T-helper 1 cell treated with Interleukin-12 subunit alpha and Interleukin-12 subunit beta and Interleukin-4 antibody, amounts not matched to agents 30 ng/mL and 1 ng/mL, for 36 hours (primary cell): ENCODE measurements around the gene RPH3AL. TPM values are rescaled to one million over a fixed set of nuclear protein-coding genes. Genes with fewer than 3 reads are reported as not detected.
"Not testable (repeated sequence)": the region's sequence is repeated elsewhere in the genome, so short reads cannot be mapped to it uniquely, and the experiment has no call there.

Experiments used
- intact Hi-C: fragments of 100-400 bp; cut with micrococcal nuclease; formaldehyde crosslinking; loops from one replicate; pipeline ENCODE4 v1.15.1; 2024
- total RNA-seq: library from RNA; stranded (reverse); gene quantifications from 2 replicates; pipeline ENCODE4 v1.2.3, GENCODE V29; 2022

The RPH3AL gene
- total RNA-seq, 1 donor from 2014 or later, result 2.6 TPM

DNA sequence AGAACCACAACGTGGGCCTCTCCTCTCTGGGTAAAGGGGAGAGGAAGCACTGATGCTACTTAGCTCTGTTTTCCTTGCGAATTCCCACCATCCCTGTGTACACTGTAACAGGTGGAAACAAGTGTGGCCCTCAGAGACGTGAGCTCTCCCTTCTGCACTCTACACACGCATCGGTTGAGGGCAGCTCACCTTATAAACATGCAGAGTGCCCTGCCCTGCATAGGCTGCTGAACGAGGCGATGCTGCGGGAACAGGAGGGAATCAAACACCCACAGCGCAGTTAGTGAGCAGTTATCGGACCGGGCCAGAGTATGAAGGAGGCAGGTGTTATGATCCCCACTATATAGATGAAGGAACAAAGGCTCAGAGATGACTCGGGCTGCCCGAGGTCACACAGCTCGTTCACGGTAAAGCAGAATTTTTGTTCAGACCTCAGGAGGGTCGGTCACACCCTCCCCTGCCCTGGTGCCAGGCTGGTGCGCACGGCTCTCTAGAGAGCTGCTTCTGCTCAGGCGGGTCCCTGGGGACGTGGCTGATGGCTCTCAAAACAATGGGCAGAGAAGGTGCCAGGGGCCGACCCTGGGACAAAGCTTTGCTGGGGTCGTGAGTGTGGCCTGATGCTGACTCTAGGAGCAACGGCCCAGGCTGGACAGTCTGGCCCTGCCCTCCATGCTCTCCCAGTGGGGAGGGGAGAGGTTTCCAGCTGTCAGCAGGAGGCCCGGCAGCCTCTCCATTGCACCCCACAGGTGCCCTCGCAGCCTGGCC, 68.5 kb downstream of the RPH3AL start:
- intact Hi-C loops, result no loop called here

DNA sequence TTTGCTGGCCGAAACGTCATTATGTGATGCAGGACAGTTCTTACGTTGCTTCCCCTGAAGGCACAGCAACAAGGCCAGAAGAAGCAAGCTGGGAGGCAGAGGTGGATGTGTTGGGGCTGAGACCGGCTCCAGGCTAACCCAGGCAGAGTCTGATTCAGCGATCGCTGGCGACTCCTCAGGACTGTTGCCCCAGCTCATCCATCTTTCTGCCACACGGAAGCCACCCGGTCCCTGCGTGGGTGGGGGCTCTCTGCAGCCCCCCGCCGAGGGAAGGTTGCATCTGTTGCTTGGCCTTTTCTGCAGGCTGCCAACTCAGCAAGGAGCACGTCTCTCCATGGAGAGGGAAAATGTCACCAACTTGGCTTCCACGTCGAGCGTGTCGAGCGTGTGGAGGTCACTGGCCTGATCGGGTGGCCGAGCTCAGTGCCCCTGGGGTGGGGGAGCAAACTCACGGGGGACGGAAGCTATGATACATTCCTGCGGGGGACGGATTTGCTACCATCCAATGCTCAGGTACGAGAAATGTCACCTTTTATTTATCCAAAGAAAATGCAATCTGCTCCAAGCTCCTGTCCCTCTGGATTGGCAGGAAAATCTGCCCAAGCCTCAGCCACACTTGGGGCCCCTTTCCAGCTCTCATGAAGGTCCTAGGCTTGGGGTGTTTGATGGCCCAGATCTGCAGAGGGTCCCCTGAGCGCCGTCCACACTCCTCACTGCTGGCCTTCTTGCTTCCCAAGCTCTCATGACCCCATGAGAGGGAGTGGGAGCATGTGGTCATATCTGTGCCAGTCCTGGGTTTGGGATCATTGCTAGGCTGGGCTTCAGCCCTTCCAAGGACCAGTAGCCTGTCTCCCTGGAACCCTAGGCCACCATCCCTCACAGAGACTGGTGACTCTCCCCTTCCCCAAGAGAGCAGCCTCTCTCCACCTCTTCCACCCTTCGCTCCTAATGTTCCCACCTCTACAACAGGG, 69.4 kb downstream of the RPH3AL start:
- intact Hi-C loops, result no loop called here

DNA sequence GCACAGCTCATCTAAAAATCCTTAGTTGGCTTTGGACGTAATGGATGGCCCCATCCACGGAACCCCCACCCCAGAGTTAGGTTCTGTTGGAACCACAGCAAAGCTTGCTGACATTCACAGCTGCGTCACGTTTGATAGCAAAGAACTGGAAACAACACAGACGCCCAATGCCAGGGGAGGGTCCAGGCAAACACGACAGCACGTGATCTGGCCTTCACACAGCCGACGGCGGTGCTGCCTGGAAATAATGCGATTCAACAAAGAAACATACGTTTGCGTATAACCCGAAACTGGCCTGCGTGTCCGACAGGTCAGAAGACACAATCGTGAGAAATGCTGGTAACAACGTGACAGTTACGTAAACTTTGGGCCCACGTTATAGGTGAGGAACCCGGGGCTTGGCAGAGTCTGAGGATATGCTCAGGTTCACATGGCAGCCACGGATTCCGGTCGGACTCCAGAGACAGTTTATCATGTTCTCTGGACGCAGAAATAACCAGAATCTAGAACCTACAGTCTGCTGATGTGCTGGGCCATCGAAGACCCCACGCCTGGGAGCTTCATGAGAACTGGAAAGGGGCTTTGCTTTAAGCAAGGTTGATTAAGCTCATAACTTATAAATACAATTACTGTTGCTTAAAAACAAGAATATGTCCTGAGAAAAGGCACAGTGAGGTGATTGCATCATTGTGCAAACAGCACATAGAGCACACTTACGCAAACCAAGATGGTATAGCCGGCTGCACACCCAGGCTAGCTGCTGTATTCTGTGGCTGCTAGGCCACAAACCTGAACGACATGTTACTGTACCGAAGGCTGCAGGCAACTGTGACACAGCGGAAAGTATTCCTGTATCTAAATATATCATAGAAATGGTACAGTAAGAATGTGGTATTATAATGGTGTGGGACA, 70.4 kb downstream of the RPH3AL start:
- intact Hi-C loops, result no loop called here

DNA sequence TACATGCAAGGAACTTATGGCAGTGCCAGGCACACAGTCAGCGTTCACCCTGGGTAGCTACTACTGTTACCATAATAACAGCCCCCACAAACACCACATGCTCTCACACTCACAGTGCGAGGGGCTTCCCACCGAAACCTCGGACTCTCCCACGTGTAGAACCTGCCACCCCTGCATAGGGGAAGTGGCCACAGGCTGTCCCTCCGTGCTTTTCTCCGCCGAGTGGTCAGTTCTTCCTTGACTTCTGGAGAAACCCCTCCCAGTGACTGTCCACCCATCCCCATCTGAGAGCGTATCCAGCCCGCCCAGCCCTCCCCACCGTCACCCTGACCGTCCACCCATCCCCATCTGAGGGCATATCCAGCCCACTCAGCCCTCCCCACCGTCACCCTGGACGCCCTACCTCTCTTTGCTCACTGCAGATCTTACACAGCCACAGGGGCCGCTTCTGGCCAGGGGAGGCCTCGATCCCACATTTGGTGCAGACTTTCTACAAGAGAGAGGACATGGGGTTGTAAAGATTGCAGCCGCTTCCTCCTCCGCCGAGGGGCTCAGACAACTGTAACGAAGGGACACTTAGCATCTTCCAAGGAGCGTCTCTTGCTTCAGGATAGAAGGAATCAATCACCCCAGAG, 71.1 kb downstream of the RPH3AL start:
- intact Hi-C loops, result no loop called here

DNA sequence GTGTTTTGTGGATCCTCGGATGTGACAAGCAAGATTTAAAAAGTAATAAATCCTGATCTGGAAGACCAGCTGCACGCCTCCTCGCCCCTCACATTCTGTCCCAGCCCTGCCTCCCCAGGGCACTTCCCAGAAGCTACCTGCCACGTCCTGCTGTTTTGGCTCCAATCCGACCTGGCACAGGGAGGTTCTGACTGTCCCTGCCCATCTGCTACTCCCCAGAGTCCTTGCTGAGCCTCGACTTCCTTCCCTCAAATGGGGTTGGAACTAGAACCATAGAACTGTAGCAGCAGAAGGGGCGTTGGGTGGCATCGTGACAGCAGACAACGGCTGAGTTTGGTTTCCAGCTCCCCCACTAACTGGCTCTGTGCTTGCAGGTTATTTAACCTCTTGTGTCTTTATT, 71.7 kb downstream of the RPH3AL start:
- intact Hi-C loops, result no loop called here

DNA sequence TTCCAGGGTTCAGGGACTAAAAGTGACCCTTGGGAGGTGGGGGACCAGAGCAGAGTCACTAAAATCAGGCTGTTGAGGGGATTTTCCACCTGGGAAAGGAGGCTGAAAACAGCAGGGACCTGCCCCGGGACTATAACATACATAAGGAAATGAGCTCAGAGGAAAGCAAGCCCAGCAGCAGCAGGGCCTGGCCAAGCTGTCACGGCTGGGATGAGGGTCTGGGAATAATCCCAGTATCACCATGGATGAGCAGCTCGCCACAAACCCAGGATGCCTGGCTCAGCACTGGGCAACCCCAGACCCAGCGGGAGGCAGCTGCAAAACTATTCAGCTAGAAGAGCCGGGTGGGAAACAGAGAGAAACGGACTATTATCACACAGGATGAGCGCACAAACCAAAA, 72.4 kb downstream of the RPH3AL start:
- intact Hi-C loops, result no loop called here

DNA sequence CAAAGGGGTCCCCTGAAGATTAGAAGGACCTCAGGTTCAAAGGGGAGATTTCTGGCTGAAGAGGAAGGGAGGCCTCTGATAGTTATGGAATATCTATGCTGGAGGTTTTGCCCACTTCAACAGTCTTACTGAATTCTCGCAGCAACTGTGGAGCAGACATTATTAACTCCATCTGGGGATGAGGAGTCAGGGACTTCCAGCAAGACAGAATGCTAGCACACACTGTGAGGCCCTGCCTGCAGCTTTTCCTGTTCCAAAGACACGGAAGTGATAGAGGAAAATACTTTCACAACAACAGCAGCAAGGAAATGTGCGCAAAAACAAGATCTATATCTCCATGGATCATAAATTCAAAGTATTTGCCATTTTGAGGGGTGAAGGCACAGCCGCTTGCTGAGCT, 72.8 kb downstream of the RPH3AL start:
- intact Hi-C loops, result no loop called here

DNA sequence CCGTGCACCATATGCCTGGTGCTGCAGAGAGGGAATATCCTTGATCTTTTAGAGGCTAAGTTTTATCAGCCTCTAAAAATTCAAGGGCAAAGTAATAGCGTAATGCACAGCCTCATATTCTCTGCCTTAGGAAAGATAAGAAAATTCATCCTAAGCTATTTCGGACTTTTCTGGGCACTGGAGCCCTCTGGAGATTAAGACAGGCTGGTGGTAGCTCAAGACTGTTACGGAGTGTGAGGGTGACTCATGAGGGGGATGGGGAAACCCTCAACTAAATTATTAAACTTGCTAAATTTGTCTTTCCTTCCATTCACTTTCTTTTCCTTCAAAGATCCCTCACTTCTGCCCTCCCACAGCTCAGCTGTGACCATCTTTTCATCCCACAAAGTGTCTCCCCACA, 73.3 kb downstream of the RPH3AL start:
- intact Hi-C loops, result no loop called here

DNA sequence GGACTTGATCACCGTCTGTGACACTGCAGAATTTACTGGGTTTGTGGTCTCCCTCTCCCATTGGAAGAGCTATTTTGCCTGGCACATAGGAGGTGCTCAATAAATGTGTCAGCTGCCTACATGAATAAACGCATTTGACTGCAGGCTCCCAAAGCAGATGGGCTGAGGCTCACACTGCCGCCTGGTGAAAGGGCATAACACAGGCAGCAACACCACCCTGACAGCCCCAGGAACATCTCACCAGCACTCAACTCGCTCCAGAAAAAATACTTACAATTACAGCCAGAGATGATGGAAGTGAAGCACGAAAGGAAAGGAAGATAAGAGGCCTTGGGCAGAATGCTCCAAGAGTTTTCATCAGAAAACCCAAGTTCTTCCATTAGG, 73.9 kb downstream of the RPH3AL start:
- intact Hi-C loops, result no loop called here

DNA sequence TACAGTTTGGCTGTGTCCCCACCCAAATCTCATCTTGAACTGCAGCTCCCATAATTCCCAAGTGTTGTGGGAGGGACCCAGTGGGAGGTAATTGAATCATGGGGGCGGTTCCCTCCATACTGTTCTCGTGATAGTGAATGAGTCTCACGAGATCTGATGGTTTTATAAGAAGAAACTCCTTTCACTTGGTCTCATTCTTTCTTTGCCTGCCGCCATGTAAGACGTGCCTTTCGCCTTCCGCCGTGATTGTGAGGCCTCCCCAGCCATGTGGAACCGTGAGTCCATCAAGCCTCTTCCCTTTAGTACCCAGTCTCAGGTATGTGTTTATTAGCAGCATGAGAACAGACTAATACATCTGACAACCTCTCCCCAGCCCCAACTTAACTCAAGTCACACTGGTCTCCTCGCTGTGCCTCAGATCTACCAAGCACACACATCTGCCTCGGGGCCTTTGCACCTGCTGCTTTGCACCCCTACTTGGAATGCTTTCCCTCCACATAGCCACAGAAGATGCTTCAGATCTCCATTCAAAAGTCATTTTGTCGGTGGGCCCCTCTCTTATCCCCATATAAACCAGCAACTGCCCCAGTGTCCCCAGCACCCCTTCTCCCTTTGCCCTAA, 74.4 kb downstream of the RPH3AL start:
- intact Hi-C loops, result no loop called here

DNA sequence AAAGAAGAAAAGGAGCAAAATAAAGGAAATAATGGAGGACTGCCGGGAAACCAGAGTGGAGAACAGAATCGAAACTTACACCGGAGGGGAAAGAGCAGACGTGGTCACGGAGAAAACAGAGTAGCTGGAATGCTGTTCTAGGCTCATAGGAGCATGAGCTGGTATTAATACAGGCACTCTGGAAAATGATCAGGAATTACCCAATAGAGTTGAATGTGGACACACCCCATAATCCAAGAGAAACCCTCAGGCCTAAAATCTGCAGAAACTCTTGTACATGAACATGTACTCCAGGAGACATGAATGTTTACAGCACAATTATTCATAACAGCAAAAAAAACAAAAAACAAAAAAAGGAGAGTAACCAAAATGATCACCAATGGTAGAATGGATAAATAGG, 77.7 kb downstream of the RPH3AL start:
- intact Hi-C loops, result no loop called here

DNA sequence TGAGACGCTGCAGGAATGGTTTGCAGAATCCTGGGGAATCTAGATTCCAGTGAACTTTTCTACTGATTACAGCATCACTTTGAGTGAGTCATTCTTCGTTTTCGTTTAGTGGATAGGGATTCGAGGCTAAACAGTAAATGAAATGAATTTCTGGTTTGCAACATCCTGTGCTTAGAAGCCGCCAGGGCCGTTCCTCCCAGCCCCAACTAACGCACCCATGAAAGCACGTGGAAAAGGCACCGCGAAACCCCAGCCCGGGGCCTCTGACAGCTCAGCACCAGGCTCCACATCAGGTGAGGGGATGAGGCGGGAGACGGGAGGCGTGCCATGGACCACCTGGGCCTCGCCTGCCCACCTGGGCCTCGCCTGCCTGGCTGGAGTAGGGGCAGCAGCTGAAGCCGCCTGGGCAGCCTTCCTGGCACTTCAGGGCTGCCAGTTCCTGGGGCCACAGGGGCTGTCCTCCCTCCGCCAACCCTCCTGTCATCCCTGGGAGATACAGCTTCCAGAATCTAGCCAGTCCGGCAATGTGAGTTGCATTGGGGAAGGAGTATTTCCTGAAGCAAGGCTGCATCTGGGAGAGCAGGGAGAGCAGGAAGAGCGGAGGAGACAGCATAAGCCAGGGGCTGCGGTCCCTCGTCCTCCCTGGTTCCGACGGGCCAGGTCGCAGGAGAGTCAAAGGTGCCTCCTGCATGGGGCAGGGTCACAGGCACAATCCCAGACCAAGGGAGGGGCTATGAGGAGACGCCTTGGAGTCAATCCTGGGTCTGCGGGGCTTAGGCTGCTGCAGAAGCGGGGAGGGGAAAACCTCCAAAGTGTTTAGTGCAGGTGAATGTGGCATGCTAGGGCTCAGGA, 78.4 kb downstream of the RPH3AL start:
- intact Hi-C loops, result no loop called here

DNA sequence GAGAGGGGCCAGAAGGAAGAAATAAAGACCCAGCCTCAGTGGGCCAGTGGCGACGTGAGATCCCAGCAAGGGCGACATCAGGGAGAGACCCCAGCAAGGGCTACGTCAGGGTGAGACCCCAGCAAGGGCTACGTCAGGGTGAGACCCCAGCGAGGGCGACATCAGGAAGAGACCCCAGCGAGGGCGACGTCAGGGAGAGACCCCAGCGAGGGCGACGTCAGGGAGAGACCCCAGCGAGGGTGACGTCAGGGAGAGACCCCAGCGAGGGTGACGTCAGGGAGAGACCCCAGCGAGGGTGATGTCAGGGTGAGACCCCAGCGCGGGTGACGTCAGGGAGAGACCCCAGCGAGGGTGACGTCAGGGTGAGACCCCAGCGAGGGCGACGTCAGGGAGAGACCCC, 79.8 kb downstream of the RPH3AL start:
- intact Hi-C loops, result not testable (repeated sequence)

DNA sequence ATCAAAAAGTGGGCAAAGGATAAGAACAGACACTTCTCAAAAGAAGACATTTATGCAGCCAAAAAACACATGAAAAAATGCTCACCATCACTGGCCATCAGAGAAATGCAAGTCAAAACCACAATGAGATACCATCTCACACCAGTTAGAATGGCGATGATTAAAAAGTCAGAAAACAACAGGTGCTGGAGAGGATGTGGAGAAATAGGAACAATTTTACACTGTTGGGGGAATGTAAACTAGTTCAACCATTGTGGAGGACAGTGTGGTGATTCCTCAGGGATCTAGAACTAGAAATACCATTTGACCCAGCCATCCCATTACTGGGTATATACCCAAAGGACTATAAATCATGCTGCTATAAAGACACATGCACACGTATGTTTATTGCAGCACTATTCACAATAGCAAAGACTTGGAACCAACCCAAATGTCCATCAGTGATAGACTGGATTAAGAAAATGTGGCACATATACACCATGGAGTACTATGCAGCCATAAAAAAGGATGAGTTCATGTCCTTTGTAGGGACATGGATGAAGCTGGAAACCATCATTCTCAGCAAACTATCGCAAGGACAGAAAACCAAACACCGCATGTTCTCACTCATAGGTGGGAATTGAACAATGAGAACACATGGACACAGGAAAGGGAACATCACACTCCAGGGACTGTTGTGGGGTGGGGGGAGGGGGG, 80.5 kb downstream of the RPH3AL start:
- intact Hi-C loops, result not testable (repeated sequence)

DNA sequence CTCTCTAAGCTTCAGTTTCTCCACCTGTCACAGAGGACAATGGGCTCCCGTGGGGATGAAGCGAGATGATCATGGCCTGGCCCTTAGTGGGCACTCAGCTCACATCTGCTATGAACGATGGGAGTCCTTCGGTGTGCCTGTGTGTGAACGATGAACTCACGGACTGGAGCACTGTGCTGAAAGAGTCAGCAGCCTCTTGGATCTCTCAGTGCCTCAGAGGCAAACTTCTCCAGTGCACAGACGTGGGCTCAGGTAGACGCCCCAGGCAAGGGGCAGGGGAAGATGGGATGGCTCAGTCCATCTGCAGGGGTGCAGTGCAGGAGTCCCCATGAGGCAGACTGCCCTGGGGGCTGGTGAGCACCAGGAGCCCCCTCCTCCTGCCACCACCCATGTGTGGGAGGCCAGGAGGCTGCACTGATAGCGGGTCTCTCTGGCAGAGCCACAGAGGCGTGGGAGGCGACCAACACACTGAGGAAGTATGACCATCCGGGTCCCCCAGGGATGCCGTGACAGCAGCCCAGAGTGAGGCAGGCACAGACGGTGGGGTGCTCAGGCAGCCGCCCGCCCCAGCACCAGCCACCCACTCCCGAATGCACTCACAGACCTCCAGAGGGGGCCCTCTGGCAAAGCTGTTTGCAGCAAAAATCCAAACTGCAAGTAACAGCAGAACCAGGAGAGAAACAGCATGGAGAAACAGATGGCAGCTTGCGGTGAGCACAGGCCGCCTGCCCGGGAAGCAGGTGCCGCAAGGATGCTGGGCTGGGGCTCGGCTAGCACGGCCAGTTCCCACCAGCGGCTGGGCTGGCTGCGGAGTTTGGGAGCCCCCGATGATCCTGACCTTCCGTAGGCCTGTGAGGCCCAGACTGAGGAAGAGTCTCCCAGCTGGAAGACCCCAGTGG, 82.7 kb downstream of the RPH3AL start:
- intact Hi-C loops, result no loop called here

DNA sequence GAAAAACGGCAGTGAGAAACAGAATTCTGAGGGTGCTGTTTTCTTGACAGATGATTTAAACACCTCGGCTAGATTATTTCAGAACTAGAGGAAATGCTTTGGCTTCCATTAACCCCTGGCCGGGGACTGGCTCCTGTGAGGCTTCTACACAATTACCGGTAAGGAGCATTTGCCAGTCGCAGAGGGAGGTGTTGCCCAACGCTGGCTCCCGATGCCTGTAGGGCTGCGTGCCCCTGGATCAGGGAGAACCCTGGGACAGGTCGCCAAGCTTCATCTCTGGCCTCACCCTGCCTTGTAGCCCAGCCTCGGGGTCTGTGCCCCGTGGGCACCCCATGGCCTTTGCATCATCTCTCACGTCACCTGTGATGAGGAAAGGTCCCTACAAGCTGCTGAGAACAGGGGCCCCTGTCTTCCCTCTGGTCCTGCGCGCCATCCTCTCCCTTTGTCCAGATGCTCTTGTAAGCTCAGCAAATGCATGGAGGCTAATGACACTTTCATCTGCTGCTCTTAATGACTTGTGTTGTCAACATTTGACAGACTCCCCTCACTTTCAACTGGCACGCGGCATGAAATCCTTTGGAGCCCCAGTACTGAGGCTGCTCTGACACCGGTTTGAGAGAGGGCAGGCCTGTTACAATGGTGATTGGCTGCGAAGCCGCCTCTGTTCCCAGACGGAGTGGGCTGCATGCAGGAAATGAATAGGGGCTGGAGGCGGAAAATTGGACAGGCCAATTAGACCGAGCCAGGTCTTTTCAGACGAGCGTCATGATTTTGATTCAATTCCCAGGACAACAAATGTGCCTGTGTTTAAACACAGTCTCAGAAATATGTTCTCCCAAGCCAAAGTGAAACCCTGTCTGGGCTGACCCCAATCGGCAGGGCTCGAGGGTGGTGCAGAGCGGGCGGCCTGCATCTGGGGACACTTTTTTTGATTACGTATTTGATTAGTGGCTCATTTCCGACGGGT, 85.6 kb downstream of the RPH3AL start:
- intact Hi-C loops, result no loop called here

DNA sequence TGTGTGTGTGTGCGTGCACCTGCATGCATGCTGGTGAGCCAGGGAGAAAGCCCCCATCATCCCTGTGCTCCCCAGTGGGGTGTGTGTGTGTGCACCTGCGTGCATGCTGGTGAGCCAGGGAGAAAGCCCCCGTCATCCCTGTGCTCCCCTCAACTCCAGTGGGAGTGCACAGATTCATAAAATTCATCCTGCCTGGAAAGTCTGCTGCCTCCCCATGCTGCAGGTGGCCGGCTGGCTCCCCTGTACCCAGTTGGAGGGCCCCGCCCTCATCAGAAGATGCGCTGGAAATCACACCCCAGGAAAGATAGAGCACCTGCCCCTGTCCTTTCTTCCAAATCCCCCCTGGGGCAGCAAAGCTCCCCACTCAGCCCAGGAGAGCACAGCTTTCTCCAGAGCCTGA, 86.4 kb downstream of the RPH3AL start:
- intact Hi-C loops, result no loop called here
